Brain microvascular endothelial cell (primary cell): ENCODE measurements around the gene NSD1.

ENCODE experiments used
- DNase-seq: peaks from one replicate; pipeline ENCODE4 v3.0.0-alpha.2; 2020
- H3K27ac ChIP-seq: fragments of 250-450 bp; sonication (Bioruptor Pico); 2 replicates; pipeline ENCODE4 v1.5.1; 2020; ENCODE audit warnings: mild to moderate bottlenecking, moderate library complexity
- H3K27me3 ChIP-seq: fragments of 250-450 bp; sonication (Bioruptor Pico); replicated peaks from 2 replicates; pipeline ENCODE4 v1.5.1; 2020; ENCODE audit warnings: mild to moderate bottlenecking
- H3K36me3 ChIP-seq: fragments of 250-450 bp; sonication (Bioruptor Pico); replicated peaks from 2 replicates; pipeline ENCODE4 v1.5.1; 2020; ENCODE audit warnings: mild to moderate bottlenecking
- H3K4me3 ChIP-seq: 2 replicates; pipeline ENCODE4 v1.5.1; 2011; ENCODE audit warnings: low read depth, mild to moderate bottlenecking, control low read depth, low read length, moderate library complexity
- CTCF ChIP-seq: IDR thresholded peaks from 2 replicates; pipeline ENCODE4 v1.5.1; 2011; ENCODE audit warnings: low read depth, mild to moderate bottlenecking, moderate library complexity, low read length, control low read depth, inconsistent platforms; ENCODE audit errors: missing control alignments
- in situ Hi-C: cut with HindIII; loops from 2 replicates; pipeline ENCODE4 v1.10.0; 2017; ENCODE audit warnings: low sequenced_read_pairs, low pct_ligation_motif_present

NSD1 gene

GRCh38 chr5:177195307-177195952 is 61.9 kb downstream of the NSD1 start:
- Histone ChIP-seq H3K36me3 (peaks cover 27% of the 10 kb centered on the region), H3K27me3 (no peaks in the 10 kb centered on the region), H3K27ac (peak overlapping the region; percentile 69), H3K4me3 (no peak overlapping the region)
- in situ Hi-C loops = no loop called here
- TF ChIP-seq CTCF = no peak
- peak; percentile 57 for DNase-seq

GRCh38 chr5:177198738-177199137 is 65.2 kb downstream of the NSD1 start:
- Histone ChIP-seq H3K4me3 (no peak overlapping the region), H3K27ac (no peak overlapping the region), H3K27me3 (no peaks in the 10 kb centered on the region), H3K36me3 (peaks cover 26% of the 10 kb centered on the region)
- TF ChIP-seq CTCF = no peak
- in situ Hi-C loops = no loop called here
- no peak for DNase-seq

- no peak for TF ChIP-seq CTCF
- Histone ChIP-seq H3K4me3 (no peak overlapping the region), H3K36me3 (peaks cover 28% of the 10 kb centered on the region), H3K27me3 (no peaks in the 10 kb centered on the region), H3K27ac (no peak overlapping the region)
- in situ Hi-C loops = no loop called here
- DNase-seq = no peak
Measured at GRCh38 chr5:177204281-177204680, 70.7 kb downstream of the NSD1 start.

- peaks cover 32% of the 10 kb centered on the region for H3K36me3 ChIP-seq
- H3K27ac ChIP-seq = no peak overlapping the region
- no peak for TF ChIP-seq CTCF
- DNase-seq = no peak
- H3K27me3 ChIP-seq = no peaks in the 10 kb centered on the region
- no peak overlapping the region for H3K4me3 ChIP-seq
- in situ Hi-C loops = no loop called here
Measured at GRCh38 chr5:177209610-177210009, 76.0 kb downstream of the NSD1 start.

GRCh38 chr5:177212242-177212641 is 78.7 kb downstream of the NSD1 start:
- Histone ChIP-seq H3K27ac (no peak overlapping the region), H3K27me3 (no peaks in the 10 kb centered on the region), H3K36me3 (peaks cover 29% of the 10 kb centered on the region), H3K4me3 (no peak overlapping the region)
- no peak for TF ChIP-seq CTCF
- in situ Hi-C loops = no loop called here
- no peak for DNase-seq

- TF ChIP-seq CTCF = no peak
- DNase-seq = no peak
- in situ Hi-C loops = no loop called here
- no peak overlapping the region for H3K4me3 ChIP-seq
- H3K36me3 ChIP-seq = peaks cover 5% of the 10 kb centered on the region
- no peaks in the 10 kb centered on the region for H3K27me3 ChIP-seq
- no peak overlapping the region for H3K27ac ChIP-seq
Measured at GRCh38 chr5:177220576-177220975, 87.0 kb downstream of the NSD1 start.
